CD4-positive, alpha-beta T cell (primary cell): ENCODE measurements around the gene CDH4. TPM values are rescaled to one million over a fixed set of nuclear protein-coding genes. Genes with fewer than 3 reads are reported as not detected.

Experiments used
- ATAC-seq: fragments of 200-7000 bp; cut with Tn5 transposase; one replicate; pipeline ENCODE4 v1.10.0; 2022; ENCODE audit warnings: mild to moderate bottlenecking; ENCODE audit not compliant: poor library complexity
- CTCF ChIA-PET: fragments of 350-600 bp; sonication (Branson Sonifier 250); formaldehyde crosslinking; loops from one replicate; lab custom pipeline; 2021; ENCODE audit warnings: antibody characterized with exemption, inconsistent platforms; lab: Charles Lee
- POLR2A ChIA-PET: fragments of 350-600 bp; sonication (Branson Sonifier 250); formaldehyde crosslinking; loops from one replicate; lab custom pipeline; 2021; ENCODE audit warnings: antibody characterized with exemption, inconsistent platforms; lab: Charles Lee
- DNase-seq, 14 experiments: peaks; one replicate each; pipeline ENCODE4 v3.0.0-alpha.2; 2013 to 2020; ENCODE audit warnings: mixed read lengths in 2 of 14
- H3K27ac ChIP-seq, 2 donors: one replicate each; pipeline versions ENCODE4 v1.5.1 to v1.7.0; 2013; ENCODE audit warnings: low read length in 2 of 2, low read depth in 1 of 2, mild to moderate bottlenecking in 1 of 2
- H3K27me3 ChIP-seq, 2 experiments: 1 replicate in 1 of 2; 2 replicates in 1 of 2; pipeline versions ENCODE4 v1.6.1 to v1.7.0; 2013; ENCODE audit warnings: low read length in 2 of 2, control low read depth in 1 of 2, mild to moderate bottlenecking in 1 of 2, moderate library complexity in 1 of 2; ENCODE audit not compliant: insufficient read depth in 2 of 2, control insufficient read depth in 1 of 2
- H3K36me3 ChIP-seq: one replicate; pipeline ENCODE4 v1.6.1; 2013; ENCODE audit warnings: low read length, control low read depth; ENCODE audit not compliant: insufficient read depth
- H3K4me1 ChIP-seq: one replicate; pipeline ENCODE4 v1.6.1; 2013; ENCODE audit warnings: low read length, control low read depth; ENCODE audit not compliant: insufficient read depth
- H3K4me3 ChIP-seq: one replicate; pipeline ENCODE4 v1.5.1; 2013; ENCODE audit warnings: mild to moderate bottlenecking, low read length, moderate library complexity
- H3K9me3 ChIP-seq, 2 experiments: 1 replicate in 1 of 2; 2 replicates in 1 of 2; pipeline versions ENCODE4 v1.6.1 to v1.7.0; 2013; ENCODE audit warnings: low read length in 2 of 2, mild to moderate bottlenecking in 2 of 2, control low read depth in 1 of 2, moderate library complexity in 1 of 2; ENCODE audit not compliant: control insufficient read depth in 1 of 2, insufficient read depth in 1 of 2
- H3K27ac Mint-ChIP-seq: one replicate; pipeline ENCODE4 v1.8.0; 2020; ENCODE audit warnings: mixed read lengths
- H3K27me3 Mint-ChIP-seq: one replicate; pipeline ENCODE4 v1.8.0; 2021; ENCODE audit warnings: mixed read lengths
- H3K36me3 Mint-ChIP-seq: one replicate; pipeline ENCODE4 v1.8.0; 2021; ENCODE audit warnings: low read depth, mixed read lengths
- H3K4me1 Mint-ChIP-seq: one replicate; pipeline ENCODE4 v1.8.0; 2021; ENCODE audit warnings: low read depth, mixed read lengths
- H3K4me3 Mint-ChIP-seq: one replicate; pipeline ENCODE4 v1.8.0; 2020; ENCODE audit warnings: mild to moderate bottlenecking, mixed read lengths
- H3K9me3 Mint-ChIP-seq: one replicate; pipeline ENCODE4 v1.8.0; 2020; ENCODE audit warnings: mixed read lengths
- CTCF ChIP-seq: fragments of 200-600 bp; IDR thresholded peaks from one replicate; pipeline ENCODE4 v1.8.0; 2022; ENCODE audit warnings: antibody characterized with exemption, mild to moderate bottlenecking
- intact Hi-C, 2 experiments: fragments of 100-400 bp; cut with DNase I in 1 of 2; cut with micrococcal nuclease in 1 of 2; formaldehyde crosslinking; loops; one replicate each; pipeline versions ENCODE4 v1.15.1 to v1.9.0; 2023 to 2025; cut with DNase I, micrococcal nuclease
- total RNA-seq, 174 experiments: library from RNA in 2 of 174; stranded (reverse) in 2 of 174; gene quantifications; one replicate each; pipeline ENCODE4 v1.2.3 and lab custom pipeline; 2021 to 2026

CDH4 gene
- total RNA-seq, 2 experiments from 2014 or later: 0.11 TPM

- POLR2A ChIA-PET: no interaction called here
- ATAC-seq: no peak
- peaks cover 0 to 46% of the 10 kb centered on the region in 2 experiments for H3K9me3 ChIP-seq
Observed at GRCh38 chr20:61391812-61392520, 139.9 kb downstream of the CDH4 start.

GRCh38 chr20:61394088-61394799 lies 142.2 kb downstream of the CDH4 start:
- H3K9me3 Mint-ChIP-seq: no peaks in the 10 kb centered on the region
- intact Hi-C loops: no loop called here
- Histone ChIP-seq H3K27ac (no peak overlapping the region), H3K36me3 (no peaks in the 10 kb centered on the region), H3K4me3 (no peak overlapping the region), H3K4me1 (no peaks in the 10 kb centered on the region), H3K27me3 (no peaks in the 10 kb centered on the region), H3K9me3 (peaks cover 0 to 44% of the 10 kb centered on the region in 2 experiments)
- DNase-seq: no peak
- no peaks in the 10 kb centered on the region for H3K27me3 Mint-ChIP-seq
- no peak overlapping the region for H3K4me3 Mint-ChIP-seq
- H3K4me1 Mint-ChIP-seq: no peaks in the 10 kb centered on the region
- no peak overlapping the region for H3K27ac Mint-ChIP-seq
- H3K36me3 Mint-ChIP-seq: no peaks in the 10 kb centered on the region
- CTCF ChIA-PET: no interaction called here
- no peak for TF ChIP-seq CTCF
- POLR2A ChIA-PET: no interaction called here
- no peak for ATAC-seq

More at GRCh38 chr20:61391812-61392520, 139.9 kb downstream of the CDH4 start:
- DNase-seq: no peak
- Histone ChIP-seq H3K27ac (no peak overlapping the region), H3K4me1 (no peaks in the 10 kb centered on the region), H3K27me3 (peaks cover 0 to 5% of the 10 kb centered on the region in 2 experiments), H3K4me3 (no peak overlapping the region), H3K36me3 (no peaks in the 10 kb centered on the region)
- no peaks in the 10 kb centered on the region for H3K4me1 Mint-ChIP-seq
- intact Hi-C loops: no loop called here
- no peaks in the 10 kb centered on the region for H3K36me3 Mint-ChIP-seq
- H3K4me3 Mint-ChIP-seq: no peak overlapping the region
- no peak overlapping the region for H3K27ac Mint-ChIP-seq
- peaks cover 8% of the 10 kb centered on the region for H3K27me3 Mint-ChIP-seq
- CTCF ChIA-PET: no interaction called here
- no peak for TF ChIP-seq CTCF
- peaks cover 5% of the 10 kb centered on the region for H3K9me3 Mint-ChIP-seq

- no peak overlapping the region for H3K4me3 Mint-ChIP-seq
- Histone ChIP-seq H3K27me3 (no peaks in the 10 kb centered on the region), H3K36me3 (no peaks in the 10 kb centered on the region), H3K4me1 (no peaks in the 10 kb centered on the region), H3K9me3 (peaks cover 0 to 39% of the 10 kb centered on the region in 2 experiments), H3K4me3 (no peak overlapping the region), H3K27ac (no peak overlapping the region)
- H3K9me3 Mint-ChIP-seq: no peaks in the 10 kb centered on the region
- no peaks in the 10 kb centered on the region for H3K27me3 Mint-ChIP-seq
- H3K27ac Mint-ChIP-seq: no peak overlapping the region
- ATAC-seq (no peak), DNase-seq (no peak)
- TF ChIP-seq CTCF: no peak
- intact Hi-C loops: no loop called here
- H3K4me1 Mint-ChIP-seq: no peaks in the 10 kb centered on the region
- POLR2A ChIA-PET: no interaction called here
- no peaks in the 10 kb centered on the region for H3K36me3 Mint-ChIP-seq
- CTCF ChIA-PET: no interaction called here
Observed at GRCh38 chr20:61396262-61396848, 144.3 kb downstream of the CDH4 start.
